Activated T-cell treated with anti-CD3 and anti-CD28 coated beads, Interleukin-2, amount 50 U/mL, for 48 hours (primary cell): ENCODE measurements around the gene PTP4A1.

Experiments used
- DNase-seq, 2 experiments: peaks; one replicate each; pipeline ENCODE4 v3.0.0-alpha.2; 2020

Gene PTP4A1

DNA sequence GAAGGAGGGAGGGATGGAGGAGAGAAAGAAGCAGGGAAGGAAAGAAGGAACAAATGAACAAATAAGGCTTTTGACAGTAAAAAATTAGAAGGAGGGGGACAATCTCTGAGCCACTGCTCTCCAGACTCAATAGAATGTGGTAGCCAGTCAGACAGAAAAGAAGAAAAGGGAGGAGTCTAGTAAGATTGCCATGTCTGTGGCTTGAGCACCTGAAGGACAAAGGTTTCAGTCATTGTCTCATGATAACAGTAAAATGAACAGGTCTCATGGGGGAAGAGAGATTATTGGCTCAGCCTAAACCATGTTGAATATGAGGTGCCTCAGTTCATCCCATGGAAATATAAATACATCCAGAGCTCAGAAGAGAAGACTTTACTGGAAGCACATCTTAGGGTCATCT is 14.0 kb upstream of the PTP4A1 start:
- no peak for DNase-seq

DNA sequence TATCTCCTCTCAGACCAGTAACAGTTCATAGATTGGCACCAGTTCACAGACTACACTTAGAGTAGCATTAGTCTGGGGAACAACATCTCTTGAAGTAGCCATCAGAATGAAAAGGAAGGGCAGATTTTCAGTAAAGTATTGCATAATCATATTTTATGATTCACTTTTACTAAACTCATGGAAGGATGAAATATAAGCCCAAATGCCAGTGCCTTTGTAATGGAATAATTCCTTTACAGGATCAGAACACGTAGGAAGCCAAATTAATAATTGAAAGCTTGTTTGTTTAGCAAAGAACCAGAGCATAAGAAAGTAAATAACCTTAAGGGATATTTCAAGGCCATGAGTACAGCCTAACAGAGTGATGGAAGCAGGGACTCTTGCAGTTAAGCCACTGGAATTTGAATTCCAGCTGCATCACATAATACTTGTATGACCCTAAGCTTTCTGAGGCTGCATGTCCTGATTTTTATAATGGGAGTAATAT is 11.4 kb upstream of the PTP4A1 start:
- DNase-seq = no peak

DNA sequence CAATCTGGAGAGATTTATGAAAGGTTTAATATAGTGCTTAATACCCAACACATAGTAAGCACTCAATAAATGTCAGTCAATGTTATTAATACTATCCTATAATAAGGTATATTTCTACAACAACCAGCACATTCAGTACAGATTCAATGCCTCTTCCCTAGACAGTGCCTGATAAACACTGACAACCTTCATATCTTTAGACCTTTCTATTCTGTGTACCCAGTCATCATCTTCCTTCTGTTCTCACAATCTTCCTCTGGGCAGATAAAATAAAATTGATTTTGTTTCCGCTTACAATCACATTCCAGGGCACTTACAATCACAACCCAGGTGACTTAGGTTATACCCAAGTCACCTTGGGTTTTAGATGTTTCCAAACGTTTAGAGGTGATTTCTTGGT is 11.0 kb upstream of the PTP4A1 start:
- no peak for DNase-seq

DNA sequence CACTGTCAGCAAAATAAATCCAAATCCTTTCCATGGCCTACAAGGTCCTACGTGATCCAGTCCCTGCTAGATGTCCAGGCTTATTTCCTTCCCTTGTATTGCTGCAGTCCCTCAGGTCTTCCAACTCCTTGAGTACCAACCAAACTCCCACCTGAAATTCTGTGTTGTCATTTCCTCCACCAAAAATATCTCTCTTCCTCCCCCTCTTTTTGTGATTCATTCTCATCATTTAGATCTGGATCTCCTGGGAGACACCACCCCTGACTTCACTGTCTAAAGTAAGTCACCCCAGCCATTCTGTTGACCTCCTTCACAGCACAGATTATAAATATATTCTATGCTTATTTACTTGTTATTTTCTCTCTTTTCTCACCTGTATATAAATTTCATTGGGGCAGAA is 9.0 kb upstream of the PTP4A1 start:
- DNase-seq = no peak

DNA sequence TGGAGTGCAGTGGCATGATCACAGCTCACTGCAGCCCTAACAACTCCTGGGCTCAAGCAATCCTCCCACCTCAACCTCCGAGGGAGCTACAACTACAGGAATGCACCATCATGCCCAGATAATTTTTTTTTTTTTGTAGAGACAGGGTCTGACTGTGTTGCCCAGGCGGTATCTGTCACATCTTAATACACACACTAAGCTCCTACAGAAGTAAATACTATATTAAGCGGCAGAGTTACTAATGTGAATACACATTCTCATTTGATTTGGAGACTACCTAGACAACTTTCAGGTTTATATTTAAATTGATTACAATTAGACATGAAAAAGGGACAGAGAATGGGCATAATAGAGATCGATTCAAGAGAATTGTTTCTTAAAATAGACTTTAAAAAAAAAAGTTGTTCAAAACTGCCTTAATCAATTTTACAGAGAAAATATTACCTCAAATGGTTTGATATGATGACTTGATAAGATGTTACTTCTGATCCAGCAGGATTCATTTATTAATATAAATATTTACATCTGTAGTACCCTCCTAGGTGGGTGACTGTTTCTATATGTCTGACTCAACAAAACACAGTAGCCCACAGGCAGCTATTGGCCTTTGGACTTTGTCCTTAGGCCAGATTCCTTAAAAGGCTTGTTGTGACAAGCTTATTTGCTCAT is 7.1 kb upstream of the PTP4A1 start:
- DNase-seq = no peak

DNA sequence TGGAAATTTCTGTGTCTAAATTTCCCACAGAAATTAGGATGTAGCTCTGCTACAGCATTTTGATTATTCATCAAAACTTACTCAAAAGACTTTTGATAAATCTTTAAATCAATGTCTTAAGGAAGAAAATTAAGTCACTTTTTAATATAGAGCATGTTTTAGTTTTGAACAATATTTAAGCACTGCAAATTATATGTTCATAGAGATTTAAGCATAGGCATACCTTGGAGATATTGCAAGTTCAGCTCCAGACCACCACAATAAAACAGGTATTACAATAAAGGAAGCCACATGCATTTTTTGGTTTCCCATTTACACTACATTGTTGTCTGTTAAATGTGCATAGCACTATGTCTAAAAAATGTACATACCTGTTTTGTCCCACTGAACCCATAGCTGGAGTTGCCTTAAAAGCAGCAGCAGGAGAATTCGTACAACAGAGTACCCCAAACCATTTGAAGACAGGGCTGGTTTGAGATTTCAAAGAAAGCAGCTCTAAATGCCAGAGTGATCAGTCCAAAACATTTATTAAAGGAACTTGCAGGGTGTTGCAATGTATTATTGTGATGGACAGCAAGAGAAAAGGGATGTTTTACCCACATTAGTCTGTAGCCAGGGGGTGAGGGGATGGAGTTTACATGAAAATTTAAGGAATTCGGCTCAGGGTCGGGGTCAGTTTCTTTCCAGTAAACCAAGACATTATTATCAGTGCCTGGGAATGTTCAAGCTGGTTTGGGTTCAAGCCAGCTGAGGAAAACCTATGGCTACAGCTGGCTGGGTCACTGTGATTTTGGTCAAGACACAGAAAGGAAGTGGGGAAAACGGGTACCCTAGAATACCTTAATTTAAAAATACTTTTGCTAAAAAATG is 6.3 kb upstream of the PTP4A1 start:
- no peak for DNase-seq

DNA sequence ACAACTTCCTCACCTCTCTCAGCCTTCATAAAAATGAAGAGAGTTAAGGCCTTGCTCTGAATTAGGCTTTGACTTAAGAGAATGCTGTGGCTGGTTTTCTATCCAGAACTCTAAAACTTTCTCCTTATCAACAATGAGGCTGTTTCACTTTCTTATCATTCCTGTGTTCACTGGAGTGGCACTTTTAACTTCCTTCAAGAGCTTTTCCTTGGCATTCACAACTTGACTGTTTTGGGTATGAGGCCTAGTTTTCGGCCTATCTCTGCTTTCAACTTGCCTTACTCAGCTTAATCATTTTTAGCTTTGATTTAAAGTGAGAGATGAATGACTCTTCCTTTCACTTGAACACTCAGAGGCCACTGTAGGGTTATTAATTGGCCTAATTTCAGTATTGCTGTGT is 4.3 kb upstream of the PTP4A1 start:
- no peak for DNase-seq

DNA sequence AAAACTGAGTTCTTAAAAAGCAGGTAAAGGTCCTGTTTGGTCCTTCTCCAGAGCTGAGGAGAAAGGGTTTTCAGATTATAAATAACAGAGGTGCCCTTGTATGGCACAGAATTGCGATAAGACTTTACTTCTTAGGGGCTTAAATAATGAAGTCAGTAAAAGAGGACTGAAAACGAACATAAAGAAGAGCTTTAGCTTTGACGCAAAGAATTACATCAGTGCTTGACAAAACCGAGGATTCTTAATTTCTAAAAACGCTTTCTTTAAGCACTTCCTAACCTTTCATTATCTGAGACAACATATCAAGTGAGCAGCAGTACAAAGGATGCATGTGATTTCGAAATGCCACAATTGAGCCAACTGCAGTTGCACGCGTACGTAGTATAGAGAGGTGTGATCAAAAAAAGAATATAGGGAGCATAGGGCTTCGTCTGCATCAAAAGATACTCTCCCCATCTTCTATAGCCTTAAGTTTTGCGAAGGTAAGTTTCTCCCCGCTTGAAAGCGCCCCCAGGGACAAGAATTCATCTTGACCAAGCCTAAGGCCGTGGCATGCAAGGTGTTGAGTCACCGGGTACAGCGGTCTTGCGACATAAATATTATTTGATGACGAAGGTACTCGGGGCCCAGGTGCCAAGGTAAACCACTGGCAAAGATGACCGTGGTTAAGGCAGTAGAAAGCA is 778 bp upstream of the PTP4A1 start:
- DNase-seq = no peak

DNA sequence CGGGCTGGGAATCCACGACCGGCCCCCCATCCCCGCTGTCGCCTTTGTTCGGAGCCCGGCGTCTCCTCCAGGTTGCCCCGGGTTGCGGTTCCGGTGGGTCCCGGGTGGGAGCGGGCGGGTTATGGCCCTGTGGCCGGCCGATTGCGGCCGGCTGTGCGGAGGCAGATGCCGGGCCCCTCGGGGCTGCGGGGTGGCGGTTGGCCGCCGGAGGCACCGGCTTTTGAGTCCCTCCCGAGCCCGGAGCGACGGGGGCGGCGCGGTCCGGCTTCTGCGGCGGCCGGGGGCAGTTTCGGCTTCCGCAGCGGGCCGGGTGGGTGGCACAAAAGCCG is 431 bp downstream of the PTP4A1 start:
- DNase-seq = no peak

DNA sequence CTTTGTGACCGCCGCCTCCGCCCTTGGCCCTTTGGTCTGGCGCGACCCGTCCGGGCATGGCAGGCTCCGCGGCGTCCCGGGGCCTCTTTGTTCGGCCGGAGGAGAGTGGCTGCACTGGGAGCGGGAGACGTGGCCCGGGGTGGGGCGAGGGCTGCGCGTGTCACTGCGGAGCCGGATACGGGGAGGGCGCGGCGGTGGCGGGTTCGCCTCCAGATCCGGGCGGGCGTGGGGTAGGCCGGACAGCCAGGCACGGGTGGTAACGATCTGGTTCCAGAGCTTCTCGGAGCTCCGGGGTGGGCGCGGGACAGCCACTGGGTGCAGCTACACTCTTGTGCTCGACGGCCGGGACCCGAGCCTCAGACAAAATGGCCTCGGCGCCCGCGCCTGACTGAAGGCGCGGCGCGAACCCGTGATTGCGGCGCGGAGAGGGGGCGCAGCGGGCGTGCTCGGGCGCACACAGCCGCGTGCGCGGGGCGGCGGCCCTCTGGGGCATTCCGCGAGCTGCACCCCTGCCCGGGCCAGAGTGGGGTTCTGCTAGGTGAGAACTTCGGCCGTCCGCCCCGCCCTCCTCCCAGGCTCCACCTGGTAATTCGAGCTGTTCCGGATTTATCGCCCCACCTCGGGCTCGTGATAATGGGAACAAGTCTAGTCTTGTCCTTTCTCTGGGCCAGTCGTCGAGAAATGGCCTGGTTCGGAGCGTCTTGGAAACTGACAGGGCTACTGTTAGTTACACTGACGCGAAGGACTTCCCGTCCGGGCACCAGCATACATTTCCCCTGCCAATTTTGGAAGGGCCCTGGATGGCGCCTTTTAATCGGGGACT is 1.0 kb downstream of the PTP4A1 start:
- peak; percentile 73 to 77 for DNase-seq

DNA sequence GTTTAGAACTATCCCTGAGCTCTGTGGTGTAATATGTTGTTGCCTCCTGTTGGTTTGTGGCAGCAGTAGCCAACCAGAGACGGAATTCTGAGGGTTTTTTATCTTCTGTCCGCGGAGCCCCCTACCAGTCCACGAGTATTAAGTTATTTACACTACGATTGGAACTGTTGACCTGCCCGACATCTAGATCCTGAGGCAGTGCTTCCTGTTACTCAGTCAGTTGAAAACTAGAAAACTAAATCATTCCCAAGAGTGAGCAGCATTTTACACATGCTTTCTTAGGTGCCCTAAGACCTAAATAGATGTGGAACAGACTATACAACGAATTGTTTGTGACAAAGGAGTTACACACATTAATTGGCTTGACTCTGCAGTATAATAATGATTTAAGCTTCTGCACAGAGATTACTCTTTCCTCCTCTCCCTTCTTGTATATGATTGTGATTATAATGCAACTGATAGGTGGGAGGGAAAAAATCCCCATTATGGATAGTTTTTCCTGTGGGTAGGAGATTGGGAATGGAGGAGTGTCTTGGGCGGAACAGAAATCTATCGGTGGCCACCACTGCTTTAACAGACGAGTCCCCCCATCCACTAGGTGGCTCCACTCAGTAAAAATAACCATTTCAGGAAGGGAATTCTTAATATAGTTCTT is 1.7 kb downstream of the PTP4A1 start:
- peak; percentile 34 to 47 for DNase-seq

DNA sequence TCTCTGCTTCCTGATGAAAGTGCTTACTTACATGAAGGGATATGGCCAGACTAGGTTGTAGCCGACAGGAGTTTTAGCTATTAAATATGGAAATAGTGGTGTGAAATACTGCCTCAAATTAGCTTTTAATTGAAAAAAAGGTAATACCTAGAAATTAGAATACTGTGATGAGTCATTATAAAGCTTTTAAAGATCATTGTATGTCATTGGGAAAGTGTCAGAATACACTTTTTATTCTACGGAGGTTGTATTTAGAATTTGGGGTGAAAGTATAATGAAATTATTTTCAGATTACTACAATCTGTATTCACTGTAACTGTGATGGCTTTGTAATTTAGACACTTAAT is 2.2 kb downstream of the PTP4A1 start:
- DNase-seq = no peak

DNA sequence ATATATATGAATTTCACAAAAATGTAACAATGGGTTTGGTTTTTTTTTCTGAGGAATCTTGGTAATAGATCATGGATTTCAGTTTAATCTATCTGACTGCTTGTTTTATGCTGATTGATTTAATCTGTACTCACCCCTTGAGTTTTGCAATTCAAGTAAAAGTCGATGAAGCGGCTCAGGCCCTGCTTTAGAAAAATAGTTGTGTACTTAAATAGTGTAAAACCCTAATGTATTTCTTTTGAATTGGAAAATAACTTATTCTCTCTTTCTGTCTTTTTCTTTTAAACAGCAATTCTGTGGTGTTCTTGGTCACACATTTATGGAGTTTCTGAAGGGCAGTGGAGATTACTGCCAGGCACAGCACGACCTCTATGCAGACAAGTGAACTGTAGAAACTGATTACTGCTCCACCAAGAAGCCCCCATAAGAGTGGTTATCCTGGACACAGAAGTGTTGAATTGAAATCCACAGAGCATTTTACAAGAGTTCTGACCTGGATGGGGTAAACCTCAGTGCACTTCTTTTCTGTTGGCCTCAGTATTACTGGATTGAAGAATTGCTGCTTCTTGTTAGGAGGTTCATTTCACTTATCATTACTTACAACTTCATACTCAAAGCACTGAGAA is 4.0 kb downstream of the PTP4A1 start:
- no peak for DNase-seq

DNA sequence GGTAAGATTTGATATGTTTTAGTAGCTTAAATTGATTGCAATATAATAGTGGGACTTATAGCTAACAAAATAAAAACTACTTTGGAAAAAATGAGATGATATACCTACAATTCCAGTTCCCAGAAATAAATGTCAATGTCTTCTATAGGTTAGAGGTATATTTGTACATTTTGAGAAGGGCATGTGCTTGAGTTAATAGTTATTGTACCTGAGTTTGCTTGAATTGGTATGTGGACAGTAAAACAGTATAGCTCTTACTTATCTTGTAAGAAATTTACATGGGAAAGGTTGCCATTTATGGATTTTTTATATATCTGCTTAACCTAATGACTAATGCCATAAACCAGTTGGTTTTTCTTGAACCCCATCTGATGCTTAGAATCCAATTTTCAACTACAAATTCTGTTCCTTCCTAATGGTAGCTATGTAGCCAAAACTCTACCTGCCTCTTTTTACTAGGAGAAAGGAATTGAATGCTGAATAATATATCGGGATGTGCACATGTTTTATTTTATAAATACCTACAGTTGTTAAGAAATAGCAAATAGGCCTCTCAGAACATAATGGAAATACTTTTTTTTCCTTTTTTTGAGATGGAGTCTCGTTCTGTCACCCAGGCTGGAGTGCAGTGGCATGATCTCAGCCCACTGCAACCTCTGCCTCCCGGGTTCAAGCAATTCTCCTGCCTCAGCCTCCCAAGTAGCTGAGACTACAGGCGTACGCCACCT is 4.9 kb downstream of the PTP4A1 start:
- no peak for DNase-seq

DNA sequence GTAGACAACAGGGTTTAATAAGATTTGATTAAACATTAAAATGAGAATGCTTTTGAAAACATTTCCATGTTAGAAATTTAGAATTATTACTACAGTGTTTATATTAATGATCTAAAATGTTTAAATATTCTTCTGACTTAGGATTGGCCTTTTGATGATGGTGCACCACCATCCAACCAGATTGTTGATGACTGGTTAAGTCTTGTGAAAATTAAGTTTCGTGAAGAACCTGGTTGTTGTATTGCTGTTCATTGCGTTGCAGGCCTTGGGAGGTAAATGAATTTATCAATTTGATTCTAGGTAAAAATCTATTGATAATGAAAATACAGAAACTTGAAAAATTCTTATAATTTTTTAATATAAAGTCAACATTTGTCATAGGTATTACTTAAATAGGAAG is 6.5 kb downstream of the PTP4A1 start:
- DNase-seq = no peak

DNA sequence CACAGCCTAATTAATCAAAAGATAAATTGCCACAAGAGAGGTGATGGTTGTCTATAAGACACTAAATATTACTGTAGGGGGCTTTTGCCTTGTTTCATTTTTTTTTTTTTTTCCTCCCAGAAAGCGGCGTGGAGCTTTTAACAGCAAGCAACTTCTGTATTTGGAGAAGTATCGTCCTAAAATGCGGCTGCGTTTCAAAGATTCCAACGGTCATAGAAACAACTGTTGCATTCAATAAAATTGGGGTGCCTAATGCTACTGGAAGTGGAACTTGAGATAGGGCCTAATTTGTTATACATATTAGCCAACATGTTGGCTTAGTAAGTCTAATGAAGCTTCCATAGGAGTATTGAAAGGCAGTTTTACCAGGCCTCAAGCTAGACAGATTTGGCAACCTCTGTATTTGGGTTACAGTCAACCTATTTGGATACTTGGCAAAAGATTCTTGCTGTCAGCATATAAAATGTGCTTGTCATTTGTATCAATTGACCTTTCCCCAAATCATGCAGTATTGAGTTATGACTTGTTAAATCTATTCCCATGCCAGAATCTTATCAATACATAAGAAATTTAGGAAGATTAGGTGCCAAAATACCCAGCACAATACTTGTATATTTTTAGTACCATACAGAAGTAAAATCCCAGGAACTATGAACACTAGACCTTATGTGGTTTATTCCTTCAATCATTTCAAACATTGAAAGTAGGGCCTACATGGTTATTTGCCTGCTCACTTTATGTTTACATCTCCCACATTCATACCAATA is 7.8 kb downstream of the PTP4A1 start:
- no peak for DNase-seq

DNA sequence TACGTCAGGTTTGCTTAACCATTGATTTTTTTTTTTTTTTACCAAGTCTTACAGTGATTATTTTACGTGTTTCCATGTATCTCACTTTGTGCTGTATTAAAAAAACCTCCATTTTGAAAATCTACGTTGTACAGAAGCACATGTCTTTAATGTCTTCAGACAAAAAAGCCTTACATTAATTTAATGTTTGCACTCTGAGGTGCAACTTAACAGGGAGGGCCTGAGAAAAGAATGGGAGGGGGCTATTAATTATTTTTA is 8.4 kb downstream of the PTP4A1 start:
- no peak for DNase-seq

DNA sequence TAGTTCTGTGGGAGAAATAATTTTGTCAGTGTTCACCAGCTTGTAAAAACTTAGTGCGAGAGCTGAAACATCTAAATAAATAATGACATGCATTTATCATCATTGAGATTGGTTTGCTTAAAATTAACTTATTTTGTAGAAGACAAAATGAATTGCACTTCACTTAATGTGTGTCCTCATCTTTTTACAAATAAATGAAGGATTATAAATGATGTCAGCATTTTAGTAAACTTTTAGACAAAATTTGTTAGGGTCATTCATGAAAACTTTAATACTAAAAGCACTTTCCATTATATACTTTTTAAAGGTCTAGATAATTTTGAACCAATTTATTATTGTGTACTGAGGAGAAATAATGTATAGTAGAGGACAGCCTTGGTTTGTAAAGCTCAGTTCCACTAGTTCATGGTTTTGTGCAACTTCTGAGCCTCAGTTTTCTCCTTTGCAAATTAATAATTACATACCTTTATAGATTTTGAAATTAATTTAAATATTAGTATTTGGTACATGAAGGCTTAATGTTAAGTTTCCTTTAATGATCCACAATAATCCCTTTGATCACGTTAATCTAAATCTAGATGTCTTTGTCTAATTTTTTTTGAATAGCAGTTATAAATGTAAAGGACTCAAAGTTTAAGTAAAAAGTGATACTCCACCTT is 9.2 kb downstream of the PTP4A1 start:
- DNase-seq = no peak

DNA sequence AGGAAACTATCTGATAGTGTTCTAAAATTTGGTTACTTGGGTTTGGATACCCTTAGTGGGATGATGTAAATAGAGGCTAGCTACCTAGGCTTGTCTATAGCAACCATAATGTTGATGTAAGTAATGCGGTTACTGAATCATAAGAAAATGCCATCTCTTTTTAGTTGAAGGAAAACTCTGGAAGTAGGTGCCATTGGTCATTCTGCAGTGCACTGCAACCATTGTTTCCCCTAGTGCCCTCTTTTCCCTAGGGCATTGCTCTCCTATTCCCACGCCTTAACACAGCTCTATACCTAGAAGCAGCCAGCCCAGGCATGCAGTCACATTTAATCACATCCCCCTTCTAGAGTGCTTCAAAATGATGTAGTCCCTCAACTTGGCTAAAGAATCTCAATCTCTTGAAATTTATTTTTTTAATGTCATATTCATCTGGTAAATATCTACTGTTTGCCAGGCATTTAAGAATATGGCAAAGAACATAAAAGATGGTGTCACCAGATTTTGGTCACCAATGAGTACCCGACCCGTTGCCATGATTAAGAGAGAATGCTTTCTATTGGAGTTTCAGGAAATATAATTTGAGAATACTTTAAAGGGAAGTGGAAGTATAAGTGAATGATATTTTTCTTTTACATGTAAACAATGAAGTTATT is 10.4 kb downstream of the PTP4A1 start:
- DNase-seq = no peak

DNA sequence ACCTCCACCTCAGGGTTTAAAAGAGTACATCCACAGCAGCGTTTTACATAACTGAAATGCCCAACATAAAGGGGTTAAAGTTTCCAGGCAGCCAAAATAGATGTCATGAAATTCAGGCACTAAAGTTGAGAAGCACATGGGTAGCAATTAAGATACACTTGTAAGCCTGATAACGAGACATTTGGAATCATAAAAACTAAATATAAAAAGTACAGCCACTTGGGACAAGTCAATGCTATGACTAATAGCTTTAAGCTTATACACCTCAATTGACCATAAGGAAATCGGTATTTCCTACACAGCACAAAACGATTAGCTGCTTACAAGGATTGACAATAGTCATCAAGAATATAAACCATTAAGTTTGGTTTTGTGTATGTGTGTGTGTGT is 11.8 kb downstream of the PTP4A1 start:
- DNase-seq = no peak
